ENCODE results near the gene CACNB4. TPM values are rescaled to one million over a fixed set of nuclear protein-coding genes. Genes with fewer than 3 reads are reported as not detected.
A peak's percentile ranks its signal among the peaks of the same experiment; 100 is the strongest.
"Not testable (repeated sequence)": the region's sequence is repeated elsewhere in the genome, so short reads cannot be mapped to it uniquely, and the experiment has no call there.

Gene CACNB4
- total and polyA plus RNA-seq, 12 donors, result 0.09 to 0.95 (median 0.38) TPM

DNA sequence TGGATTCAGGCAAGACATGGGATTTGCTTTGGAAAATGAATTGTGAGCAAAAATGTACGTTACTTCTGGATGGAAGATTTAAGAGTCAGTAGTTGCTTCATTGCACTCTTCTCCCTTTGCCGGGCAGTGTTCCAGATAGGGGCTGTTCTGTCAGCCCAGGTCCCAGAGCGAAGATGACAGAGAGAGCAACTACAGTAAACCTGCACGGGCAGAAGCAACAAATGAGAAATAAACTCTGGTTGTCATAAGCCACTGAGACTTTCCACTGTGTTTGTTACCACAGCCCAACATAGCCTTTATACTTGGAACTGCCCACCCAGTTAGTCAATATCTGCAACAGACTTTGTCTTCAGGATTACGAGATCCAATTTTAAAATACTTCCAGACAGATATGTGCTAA, 83.3 kb downstream of the CACNB4 start:
- Histone ChIP-seq H3K36me3 (no peaks in the 10 kb centered on the region), H3K9me3 (no peaks in the 10 kb centered on the region), H3K27me3 (no peaks in the 10 kb centered on the region), H3K4me1 (no peaks in the 10 kb centered on the region), H3K27ac (no peak overlapping the region), H3K4me3 (no peak overlapping the region)
- no peak for DNase-seq
- TF ChIP-seq CTCF (IDR thresholded peaks at IDR 0.05), result no peak
- 70 to 79% methylated on average over 5 of the region's 5 CpGs for WGBS, 2 donors
- intact Hi-C loops (cut with DNase I), result no loop called here
- no peak for ATAC-seq

DNA sequence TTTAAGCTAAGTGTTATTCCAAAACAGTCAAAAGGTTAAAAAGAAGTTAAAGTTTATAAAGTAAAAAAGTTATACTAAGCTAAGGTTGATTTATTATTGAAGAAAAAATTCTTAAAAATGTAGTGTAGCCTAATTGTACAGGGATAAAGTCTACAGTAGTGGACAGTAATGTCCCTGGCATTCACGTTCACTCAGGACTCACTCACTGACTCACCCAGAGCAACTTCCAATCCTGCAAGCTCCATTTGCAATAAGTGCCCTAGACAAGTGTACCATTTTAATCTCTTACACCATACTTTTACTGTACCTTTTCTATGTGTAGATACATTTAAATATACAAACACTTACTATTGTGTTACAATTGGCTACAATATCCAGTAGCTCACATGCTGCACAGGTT, 86.1 kb downstream of the CACNB4 start:
- no peaks in the 10 kb centered on the region for H3K36me3 ChIP-seq
- no peak for TF ChIP-seq CTCF (IDR thresholded peaks at IDR 0.05)
- ATAC-seq, result no peak
- no peak for DNase-seq
- no peak overlapping the region for H3K4me3 ChIP-seq
- 85 to 90% methylated on average over 1 of the region's 1 CpG for WGBS, 2 donors
- H3K4me1 ChIP-seq, result no peaks in the 10 kb centered on the region
- H3K27ac ChIP-seq, result no peak overlapping the region
- no peaks in the 10 kb centered on the region for H3K27me3 ChIP-seq
- H3K9me3 ChIP-seq, result no peaks in the 10 kb centered on the region
- intact Hi-C loops (cut with DNase I), result no loop called here

- DNase-seq, result no peak
- intact Hi-C loops (cut with DNase I), result no loop called here
- Histone ChIP-seq H3K36me3 (no peaks in the 10 kb centered on the region), H3K4me1 (no peaks in the 10 kb centered on the region), H3K9me3 (no peaks in the 10 kb centered on the region), H3K4me3 (no peak overlapping the region), H3K27me3 (no peaks in the 10 kb centered on the region), H3K27ac (no peak overlapping the region)
- WGBS, 2 donors, result 85 to 90% methylated on average over 2 of the region's 2 CpGs
- ATAC-seq, result no peak
- no peak for TF ChIP-seq CTCF (IDR thresholded peaks at IDR 0.05)
These were observed 87.1 kb downstream of the CACNB4 start for GRCh38 chr2:152011724-152012123.

- Histone ChIP-seq H3K36me3 (no peaks in the 10 kb centered on the region), H3K27me3 (no peaks in the 10 kb centered on the region), H3K4me3 (no peak overlapping the region), H3K4me1 (peaks cover 0 to 15% (median 0%) of the 10 kb centered on the region in 9 donors), H3K27ac (no peak overlapping the region), H3K9me3 (peaks cover 0 to 7% (median 0%) of the 10 kb centered on the region in 11 donors)
- DNase-seq, result no peak
- WGBS, 2 donors, result 64 to 66% methylated on average over 4 of the region's 4 CpGs
- intact Hi-C loops (cut with DNase I), result loop anchor here in 6 of 10 donors (10.0 kb wide), 4 partner anchors 171 to 391 kb away; partner anchors contain the start of gene ARL5A (in 4 of the 6)
- ATAC-seq, result no peak
- TF ChIP-seq CTCF (IDR thresholded peaks at IDR 0.05), result no peak
These were observed 93.2 kb downstream of the CACNB4 start for GRCh38 chr2:152005607-152006006.

- H3K27me3 ChIP-seq, H3K27ac ChIP-seq, DNase-seq, H3K4me3 ChIP-seq, H3K36me3 ChIP-seq, H3K9me3 ChIP-seq: not testable (repeated sequence)
- H3K4me1 ChIP-seq, result peaks cover 0 to 15% (median 0%) of the 10 kb centered on the region in 9 donors
- peak in 1 of 8 donors; percentile 32 for ATAC-seq
- 69 to 74% methylated on average over 5 of the region's 5 CpGs for WGBS, 2 donors
- intact Hi-C loops (cut with DNase I), result loop anchor here in 6 of 10 donors (10.0 kb wide), 4 partner anchors 168 to 388 kb away; partner anchors contain the start of gene ARL5A (in 4 of the 6)
These were observed 95.6 kb downstream of the CACNB4 start for GRCh38 chr2:152003283-152003682.

All from heart right ventricle (tissue), 16 donors.